ENCODE results near the gene RWDD3.

GRCh38 chr1:95222629-95223028, 11.4 kb upstream of the RWDD3 start:
- no peak for TF ChIP-seq EZH2 (IDR thresholded peaks at IDR 0.05)
- no peak for TF ChIP-seq POLR2AphosphoS5 (IDR thresholded peaks at IDR 0.05; ENCODE audit: borderline replicate concordance, low read depth, low read length)

Measured in SK-N-MC (cell line).